GM18858 (cell line): Measurements from ENCODE around the gene ASB8.

Experiments used
- ATAC-seq: cut with Tn5 transposase; IDR thresholded peaks from one replicate; pipeline ENCODE4 v1.9.1; 2021; ENCODE audit not compliant: unreplicated experiment

The ASB8 gene, protein sequence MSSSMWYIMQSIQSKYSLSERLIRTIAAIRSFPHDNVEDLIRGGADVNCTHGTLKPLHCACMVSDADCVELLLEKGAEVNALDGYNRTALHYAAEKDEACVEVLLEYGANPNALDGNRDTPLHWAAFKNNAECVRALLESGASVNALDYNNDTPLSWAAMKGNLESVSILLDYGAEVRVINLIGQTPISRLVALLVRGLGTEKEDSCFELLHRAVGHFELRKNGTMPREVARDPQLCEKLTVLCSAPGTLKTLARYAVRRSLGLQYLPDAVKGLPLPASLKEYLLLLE

DNA sequence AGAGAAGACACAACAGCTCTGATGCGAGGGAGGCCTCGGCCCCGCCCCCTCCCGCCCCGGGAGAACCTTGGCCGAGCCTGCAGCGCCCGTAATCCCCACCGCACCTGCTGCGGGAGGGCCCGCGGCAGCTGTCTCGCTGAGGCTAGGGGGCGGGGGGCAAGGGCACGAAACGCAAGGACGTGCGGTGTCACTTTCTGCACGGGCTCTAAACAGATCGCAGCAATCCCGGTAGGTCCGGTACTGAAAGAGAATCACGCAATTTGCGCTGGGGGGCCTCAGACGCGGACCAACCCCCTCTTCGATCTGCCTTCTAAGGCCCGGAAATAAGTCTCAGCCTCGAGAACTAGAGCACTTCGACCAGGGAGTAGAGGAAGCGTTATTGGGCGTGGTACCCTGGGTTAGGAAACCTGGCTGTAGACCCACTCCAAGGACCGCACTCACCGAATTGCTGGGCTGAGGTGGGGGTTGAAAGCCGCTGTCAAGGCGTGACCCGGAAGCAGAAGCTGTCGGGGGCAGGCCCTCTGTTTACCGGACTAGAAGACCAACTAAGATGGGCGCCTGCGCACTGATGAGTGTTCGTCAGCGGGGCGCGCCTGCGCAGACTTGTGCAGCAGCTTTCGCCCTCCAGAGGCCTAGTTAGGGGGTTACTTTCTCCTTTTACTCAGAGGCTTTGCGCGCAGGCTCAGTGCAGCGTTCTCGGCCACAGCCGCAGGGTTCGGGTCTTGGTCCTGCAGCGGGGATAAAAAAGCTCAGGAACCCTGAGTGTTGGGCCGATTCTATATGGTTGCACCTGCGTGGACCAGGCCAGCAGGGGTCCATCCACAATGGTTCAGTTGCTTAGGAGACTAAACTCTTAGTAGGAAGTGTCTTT lies at the start of gene ASB8:
ASB8 (minus strand) TSS at position 498 of the 871 bp plus-strand sequence. CDS start 4,019 bp downstream, outside the sequence.
- peak; percentile 79 for ATAC-seq

DNA sequence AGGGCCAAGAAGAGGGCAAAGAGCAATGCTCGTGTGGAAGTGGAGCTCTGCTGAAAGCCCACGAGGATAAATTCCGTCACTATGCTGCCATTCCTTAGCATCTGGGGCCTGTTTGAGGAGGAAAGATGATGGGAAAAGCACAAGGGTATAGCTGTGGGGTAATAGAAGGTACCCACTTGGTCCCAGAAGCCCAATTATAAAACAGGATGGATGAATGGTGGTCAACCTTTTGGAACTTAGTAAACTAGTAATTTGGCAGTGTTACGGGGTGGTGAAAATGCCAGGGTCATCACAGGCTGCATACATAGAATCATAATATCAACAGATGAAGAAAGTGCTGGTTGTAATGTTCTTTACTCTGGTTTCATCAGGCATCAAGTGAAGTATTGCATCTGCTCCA lies 45.9 kb upstream of the ASB8 start, which contains the start of gene OR10AD1:
OR10AD1 (minus strand) TSS at position 101 of the 400 bp plus-strand sequence; CDS start at position 101, 0 bp downstream.
- ATAC-seq: no peak

DNA sequence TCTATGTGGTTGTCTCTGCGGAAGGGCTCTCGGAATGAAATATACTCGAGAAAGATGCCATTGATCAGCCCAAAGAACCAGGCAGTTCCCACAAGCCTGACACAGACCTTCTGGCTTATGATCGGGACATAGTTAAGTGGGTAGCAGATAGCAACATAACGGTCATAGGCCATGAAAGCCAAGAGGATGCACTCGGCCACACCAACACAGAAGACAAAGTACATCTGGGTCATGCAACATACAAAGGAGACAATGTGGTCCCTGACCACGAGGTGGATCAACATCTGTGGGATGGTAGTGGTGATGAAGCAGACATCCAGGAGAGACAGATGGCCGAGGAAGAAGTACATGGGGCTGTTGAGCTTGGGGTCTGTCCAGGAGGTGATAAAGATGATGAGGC lies 45.5 kb upstream of the ASB8 start:
- no peak for ATAC-seq

DNA sequence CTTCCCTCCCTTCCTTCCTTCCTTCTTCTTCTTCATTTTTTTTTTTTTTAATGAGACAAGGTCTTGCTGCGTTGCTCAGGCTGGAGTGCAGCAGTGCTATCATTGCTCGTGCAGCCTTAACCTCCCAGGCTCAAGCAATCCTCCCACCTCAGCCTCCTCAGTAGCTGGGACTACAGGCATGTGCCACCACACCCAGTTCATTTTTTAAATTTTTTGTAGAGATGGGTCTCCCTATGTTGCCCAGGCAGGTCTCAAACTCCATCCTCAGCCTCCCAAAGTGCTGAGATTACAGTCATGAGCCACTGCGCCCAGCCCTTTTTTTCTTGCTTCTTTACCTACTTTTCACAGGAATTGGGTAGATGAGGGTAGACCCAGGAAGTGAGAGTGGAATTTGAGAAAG lies 44.2 kb upstream of the ASB8 start:
- ATAC-seq: no peak

DNA sequence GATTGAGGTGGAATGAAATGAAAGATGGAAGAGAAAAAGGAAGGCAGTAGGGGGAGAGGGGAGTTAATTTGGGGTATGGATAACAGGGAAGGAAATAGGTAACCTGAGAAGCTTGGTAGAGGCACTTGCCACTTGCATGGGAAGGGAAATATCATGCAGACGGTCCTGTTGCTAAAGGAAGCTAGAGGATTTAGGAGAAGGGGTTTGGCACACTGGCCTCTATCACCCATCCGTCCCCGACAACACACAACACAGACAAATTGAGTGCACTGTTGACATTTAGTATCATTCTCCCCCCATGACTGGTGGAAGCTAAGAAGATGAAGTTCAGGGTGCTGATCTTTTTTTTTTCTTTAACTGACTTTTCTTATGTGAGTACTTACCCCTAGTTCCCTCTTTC lies 43.8 kb upstream of the ASB8 start:
- ATAC-seq: no peak

DNA sequence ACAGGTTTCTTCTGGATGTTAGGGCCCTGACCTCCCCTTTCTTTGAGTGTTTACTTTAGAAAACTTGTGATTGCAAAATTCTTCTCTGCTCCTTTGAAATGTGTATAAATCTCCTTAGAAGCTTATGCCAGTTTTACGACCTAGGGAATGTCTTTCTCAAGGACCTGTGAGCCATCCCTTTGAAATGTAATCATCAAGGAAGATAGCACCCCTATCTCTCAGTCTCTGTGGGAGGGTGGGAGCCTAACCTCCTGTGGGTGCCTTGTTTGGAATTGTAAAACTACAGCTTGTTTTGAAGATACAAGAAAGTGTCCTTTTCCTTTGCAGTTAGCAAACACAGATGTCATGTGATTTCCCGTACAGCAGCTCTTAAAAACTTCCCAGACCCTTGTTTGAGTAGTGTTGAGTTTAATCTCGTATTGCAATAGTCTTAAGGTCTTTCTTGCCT lies 42.5 kb upstream of the ASB8 start:
- no peak for ATAC-seq

DNA sequence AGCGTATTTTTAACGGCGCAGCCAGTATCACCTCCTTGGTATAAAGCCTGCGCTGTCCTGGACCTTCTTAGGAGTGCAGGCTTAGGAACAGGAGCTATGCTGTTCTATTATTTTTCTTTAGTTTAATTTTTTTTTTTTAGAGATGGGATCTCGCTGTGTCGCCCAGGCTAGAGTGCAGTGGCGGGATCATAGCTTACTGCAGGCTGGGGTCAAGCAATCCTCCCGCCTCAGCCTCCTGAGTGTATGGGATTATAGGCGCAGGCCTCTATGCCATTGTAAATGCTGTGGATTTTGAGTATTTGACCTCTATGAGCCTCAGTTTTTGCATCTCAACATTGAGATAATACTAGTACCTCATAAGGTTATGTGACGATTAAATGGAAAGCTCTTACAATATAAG lies 41.7 kb upstream of the ASB8 start:
- no peak for ATAC-seq

DNA sequence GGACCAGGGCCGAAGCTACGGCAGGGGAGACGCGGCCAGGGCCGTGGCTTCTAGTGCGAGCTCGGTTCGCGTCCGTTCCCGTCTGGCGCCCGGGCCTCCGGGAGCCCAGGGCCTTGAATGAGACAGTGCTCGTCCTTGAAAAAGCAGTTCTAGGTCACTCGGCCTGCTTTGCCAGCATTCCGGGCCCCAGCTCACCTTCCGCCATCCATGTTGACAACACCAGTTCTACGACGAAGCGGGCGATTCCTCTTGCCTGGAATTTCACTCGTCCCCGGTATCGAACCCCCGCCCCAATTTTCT lies 41.3 kb upstream of the ASB8 start:
- ATAC-seq: no peak

DNA sequence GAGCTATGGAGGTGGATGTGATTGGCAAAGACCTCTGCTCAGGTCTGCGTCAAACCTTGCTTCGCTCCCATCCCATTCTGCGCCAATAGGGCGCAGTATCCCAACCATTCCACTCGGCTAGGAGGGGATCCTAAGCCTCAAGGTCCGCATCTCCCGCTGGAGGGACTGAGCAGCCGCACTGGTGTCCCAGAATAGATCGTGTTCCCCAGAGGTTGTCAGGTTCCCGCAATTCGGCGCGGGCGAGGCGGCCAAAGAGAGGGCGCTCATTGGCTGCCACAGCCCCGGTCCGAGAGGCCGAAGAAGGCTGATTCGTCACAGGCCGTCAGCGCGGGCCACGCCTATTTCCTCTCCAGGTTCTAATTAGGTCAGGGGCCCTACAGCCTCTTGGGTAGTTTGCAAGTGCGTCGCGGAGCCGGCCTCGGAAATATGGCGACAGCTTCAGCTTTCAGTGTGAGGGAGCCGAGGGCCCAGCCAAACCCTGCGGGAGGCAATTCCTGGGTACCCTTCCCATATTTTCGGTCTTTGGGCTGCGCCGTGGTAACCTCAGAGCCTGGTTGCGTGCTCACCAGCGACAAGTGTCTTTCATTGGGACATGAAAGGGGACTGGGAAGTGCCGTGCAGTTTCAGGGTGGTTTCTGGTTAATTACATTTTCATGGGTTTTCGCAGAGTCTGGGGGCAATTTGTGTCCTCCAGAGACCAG lies 40.8 kb upstream of the ASB8 start:
- peak; percentile 99 for ATAC-seq

DNA sequence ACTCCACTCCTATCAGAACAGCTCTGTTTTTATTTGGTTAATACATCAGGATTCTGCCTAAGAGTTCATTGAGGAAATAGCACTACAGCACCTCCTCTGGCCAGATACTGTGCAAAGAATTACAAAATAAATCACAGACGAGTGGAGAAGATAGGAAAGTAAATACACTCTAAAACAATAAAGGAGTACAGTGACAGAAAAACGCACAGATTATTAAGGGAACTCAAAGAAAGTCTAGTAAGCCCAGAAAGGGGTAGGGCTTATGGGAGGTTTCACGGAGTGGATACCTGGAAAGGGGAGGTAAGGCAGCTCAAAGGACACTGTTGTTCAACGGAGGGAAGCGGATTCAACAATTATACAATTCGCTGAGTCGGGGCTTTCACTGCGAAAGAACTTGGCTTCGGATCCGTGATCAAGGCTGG lies 40.2 kb upstream of the ASB8 start:
- ATAC-seq: no peak

DNA sequence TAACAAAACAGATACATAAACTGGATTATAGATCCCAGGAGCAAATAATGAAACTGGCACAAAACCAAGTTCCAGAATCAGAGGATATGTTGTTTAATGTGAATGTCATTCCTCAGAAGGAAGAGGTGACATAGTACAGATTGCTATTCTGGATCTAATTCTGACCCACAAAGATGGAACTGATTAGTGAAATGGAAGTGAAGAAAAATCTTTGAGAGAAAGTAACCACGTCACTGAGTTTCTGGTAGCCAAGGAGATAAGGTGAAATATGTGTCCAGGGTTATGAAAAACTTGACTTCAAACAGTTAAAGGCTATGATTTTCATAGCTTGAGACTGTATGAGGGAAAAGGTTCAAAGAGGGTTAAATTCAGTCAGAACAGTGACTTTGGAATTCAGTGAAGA lies 37.5 kb upstream of the ASB8 start:
- no peak for ATAC-seq

DNA sequence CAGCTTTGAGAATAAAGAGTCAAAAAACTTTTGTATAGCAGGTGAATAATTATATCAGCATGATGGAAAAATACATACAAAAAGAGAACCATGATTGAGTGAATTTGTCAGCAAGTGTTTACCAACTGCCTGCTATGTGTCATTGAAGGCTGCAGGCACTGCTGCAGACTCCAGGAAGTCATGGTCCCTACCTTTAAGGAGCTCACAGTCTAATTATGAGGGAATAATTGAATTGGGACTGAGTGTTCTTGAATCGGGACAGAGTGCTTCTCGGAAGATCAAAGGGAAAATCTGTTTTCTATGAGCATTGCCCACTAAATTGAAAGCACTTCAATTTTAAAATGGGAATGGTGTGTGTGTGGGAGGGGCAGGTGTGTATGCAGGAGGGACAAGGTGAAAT lies 36.3 kb upstream of the ASB8 start:
- ATAC-seq: no peak

DNA sequence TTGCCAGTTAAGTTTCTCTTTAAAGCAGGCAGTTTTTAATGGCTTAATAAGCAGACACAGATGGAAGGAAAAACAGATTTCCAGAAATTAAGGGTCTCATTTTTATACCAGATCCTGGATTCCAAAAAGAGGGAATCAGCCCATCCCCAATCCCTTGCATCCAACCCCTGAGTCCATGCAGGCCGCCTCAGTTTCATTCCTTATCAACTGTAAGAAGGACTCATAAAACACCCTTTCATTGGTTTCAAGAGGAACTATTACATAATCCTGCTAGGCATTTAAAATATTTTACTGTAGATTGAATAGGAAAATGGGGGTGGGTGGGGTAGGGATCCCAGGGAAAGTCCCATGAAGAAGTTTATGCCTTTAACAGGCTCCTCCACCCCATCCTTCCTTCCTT lies 35.5 kb upstream of the ASB8 start:
- ATAC-seq: no peak

DNA sequence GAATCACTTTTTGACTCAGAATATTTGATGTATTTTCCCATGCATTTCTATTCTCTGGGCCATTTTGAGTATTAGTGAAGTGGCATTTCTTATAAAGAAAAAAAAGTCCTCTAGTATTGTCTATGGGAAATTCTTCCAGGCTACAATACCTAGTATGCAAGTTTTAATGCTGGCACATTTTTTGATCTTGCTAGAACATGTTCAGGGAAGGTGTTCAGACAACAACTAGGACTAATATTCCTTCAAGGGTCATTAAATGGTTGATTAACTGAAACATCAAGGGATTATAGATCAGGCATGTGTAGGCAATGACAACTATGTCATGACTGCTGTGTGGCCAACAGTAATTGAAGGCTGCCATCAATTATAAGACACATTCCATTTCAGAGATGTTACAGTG lies 33.8 kb upstream of the ASB8 start:
- ATAC-seq: no peak

DNA sequence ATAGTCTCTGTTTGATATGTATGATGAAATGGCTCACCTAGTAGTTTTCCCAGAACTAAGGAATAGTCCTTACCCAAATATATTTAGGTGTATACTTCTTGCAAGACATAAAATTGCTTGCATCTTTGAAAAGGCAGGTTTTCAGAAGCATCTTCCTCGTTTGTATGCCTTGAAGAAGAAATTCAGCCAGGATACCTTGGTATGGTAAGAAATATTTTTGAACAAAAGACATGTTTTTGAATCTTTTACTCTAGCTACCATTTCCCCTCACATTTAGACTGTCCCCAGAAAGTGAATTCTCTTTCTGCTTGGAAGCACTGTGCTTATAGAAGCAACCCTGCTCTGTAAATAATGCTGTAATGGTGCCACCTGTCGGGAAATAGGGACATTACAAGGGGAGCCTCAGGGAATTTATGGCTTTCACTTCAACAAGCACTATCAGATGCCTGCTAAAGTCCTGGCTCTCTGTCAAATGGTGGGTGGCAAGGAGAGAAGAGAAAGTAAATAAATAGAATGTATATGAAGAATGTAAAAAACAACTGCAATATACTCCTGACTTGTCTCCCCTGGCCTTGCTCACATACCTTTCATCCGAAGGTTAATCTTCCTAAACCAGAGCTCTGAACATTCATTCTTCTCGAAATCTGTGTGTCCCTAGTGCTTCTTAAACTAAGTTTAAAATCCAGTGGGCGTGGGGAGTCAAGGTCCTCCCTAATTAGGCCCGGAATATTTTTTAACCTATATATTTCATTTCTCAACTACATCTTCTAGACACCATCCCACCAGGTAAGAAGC lies 32.2 kb upstream of the ASB8 start:
- no peak for ATAC-seq

DNA sequence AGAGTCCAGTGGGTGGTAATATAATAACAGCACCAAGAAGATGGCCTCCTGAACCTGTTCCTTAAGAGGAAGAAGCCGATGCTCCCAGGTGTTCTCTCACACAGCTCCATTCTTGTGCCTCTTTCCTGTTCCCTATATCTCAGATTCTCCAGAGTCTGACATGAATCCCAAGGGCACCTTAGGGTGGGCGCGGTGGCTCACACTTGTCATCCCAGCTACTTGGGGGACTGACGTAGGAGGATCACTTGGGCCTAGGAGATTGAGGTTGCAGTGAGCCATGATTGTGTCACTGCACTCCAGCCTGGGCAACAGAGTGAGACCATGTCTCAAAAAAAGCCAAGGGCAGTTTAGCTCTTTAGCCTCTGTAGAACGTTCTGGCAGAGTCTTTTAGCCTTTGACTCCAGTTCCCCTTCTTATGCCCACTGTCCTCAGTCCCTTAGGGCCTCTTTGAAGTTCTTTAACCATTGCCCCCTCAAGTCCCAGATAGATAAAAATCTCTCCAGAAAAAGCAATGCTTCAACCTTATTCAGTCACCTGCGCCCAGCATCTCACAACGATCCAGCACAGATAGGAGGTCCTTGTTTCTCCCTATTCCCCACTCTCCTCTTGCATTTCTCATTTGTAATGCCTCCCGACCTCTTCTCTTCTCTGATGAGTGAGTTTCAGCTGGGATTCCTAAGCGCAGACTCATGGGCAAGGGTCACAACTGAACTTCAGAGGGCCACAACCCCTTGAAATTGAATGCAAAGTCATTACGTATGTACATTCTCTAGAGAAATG lies 30.8 kb upstream of the ASB8 start:
- no peak for ATAC-seq

DNA sequence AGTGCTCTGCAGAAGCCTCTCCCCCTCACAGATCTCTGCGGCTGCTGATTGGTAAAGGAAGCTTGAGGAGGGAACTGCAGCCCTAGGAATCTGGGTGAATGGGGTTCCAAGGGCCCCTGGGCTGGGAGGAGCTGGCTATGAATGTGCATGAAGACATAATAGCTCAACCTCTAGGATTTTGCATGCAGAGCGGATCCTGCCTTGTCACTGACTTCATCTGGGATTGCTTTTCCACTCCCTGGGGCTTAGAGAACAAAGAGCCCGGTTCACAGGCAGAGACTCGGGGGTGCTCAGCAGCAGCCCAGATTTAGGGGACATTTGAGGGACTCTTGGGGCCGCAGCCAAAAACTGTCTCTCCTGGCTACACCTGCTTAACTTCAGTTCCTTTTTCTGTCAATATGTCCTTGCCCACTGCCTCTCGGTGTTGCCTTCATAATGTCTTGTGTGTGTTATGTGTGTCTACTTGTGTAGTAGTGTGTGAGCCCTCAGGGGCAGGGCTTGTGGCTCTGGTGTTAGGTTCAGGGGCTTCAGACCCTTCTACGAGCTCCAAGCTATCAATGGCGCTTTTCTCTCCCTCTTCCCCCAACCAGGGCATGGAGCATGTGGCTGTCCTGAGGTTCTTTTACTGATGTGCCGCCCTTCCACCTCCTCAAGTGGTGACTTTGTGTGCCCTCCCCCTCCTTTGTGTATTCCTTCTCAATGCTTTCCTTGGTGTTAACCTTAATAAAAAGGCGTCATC lies 28.0 kb upstream of the ASB8 start:
- no peak for ATAC-seq

DNA sequence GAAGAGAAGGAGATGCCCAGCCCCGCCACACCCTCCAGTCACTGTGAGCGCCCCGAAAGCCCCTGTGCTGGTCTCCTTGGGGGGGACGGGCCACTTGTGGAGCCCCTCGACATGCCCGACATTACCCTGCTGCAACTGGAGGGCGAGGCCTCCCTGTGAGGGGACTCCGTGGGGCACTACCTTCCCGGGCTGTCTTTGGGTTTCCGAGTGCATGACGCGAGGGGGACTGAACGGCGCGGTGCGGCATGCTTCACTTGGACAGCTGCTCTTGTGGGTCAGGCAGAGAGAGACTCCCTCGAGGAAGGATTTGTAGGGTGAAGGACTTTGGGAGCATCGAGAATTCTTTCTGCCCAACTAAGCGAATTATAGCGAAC lies 27.2 kb upstream of the ASB8 start:
- no peak for ATAC-seq

DNA sequence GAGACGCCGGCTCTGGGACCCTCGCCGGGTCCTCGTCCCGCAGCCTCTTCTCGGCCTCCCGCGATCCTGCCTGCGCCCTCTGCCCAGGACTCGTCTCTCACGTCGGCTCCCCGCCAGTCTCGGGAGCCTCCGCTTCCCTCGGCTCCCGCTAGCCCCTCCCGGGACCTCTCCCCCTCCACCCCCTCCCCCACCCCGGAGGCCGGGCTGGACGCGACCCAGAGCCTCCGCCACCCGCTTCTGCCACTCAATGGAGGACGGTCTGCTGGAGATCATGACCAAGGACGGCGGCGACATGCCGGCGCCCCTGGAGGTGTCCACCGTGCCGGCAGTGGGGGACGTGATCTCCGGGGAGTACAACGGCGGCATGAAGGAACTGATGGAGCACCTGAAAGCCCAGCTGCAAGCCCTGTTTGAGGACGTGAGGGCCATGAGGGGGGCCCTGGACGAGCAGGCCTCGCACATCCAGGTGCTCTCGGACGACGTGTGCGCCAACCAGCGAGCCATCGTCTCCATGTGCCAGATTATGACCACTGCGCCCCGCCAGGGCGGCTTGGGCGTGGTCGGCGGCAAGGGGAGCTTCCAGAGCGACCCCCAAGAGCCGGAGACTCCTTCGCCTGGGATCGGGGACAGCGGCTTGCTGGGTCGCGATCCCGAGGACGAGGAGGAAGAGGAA lies 26.7 kb upstream of the ASB8 start:
- no peak for ATAC-seq
